GM12878 (cell line): ENCODE data around the gene DIP2C.

ENCODE experiments used
- BMI1 ChIP-seq: fragments of 450-650 bp; IDR thresholded peaks from 2 replicates; pipeline ENCODE4 v1.6.1; 2016; ENCODE audit warnings: mild to moderate bottlenecking, moderate library complexity, borderline replicate concordance
- EZH2 ChIP-seq: IDR thresholded peaks from 2 replicates; pipeline ENCODE4 v1.6.1; 2012; ENCODE audit warnings: low read depth, mild to moderate bottlenecking, control low read depth, inconsistent platforms, low read length, borderline replicate concordance; ENCODE audit not compliant: control insufficient read depth
- MXI1 ChIP-seq: fragments of 150-350 bp; IDR thresholded peaks from 2 replicates; pipeline ENCODE4 v1.6.1; 2011; ENCODE audit warnings: low read depth, mild to moderate bottlenecking, inconsistent platforms, low read length, improper control_type of control experiment
- SIN3A ChIP-seq: IDR thresholded peaks from 2 replicates; pipeline ENCODE4 v1.6.1; 2012; ENCODE audit warnings: low read depth, low read length, improper control_type of control experiment

GRCh38 chr10:323651-324293 lies 365.7 kb downstream of the DIP2C start:
- TF ChIP-seq SIN3A (no peak), EZH2 (no peak), BMI1 (no peak), MXI1 (no peak)
